K562 (cell line): ENCODE data around the gene CDC37. TPM values are rescaled to one million over a fixed set of nuclear protein-coding genes. Genes with fewer than 3 reads are reported as not detected.

Experiments used
- ADNP ChIP-seq: fragments of 200-800 bp; sonication (Bioruptor generic); IDR thresholded peaks from 2 replicates; pipeline ENCODE4 v1.6.1; 2016; ENCODE audit warnings: missing genetic modification characterization, missing compliant biosample characterization
- BHLHE40 ChIP-seq: IDR thresholded peaks from 2 replicates; pipeline ENCODE4 v1.6.1; 2011; ENCODE audit warnings: low read length, improper control_type of control experiment
- CGGBP1 ChIP-seq: fragments of 250-450 bp; sonication (Bioruptor Pico); IDR thresholded peaks from 2 replicates; pipeline ENCODE4 v1.9.0; 2021; ENCODE audit warnings: mild to moderate bottlenecking
- RBM25 ChIP-seq: fragments of 200-400 bp; formaldehyde crosslinking; IDR thresholded peaks from 2 replicates; pipeline ENCODE4 v1.6.1; 2018; ENCODE audit warnings: low read length, low read depth, moderate library complexity; ENCODE audit not compliant: severe bottlenecking
- SAFB ChIP-seq: fragments of 200-400 bp; formaldehyde crosslinking; IDR thresholded peaks from 2 replicates; pipeline ENCODE4 v1.6.1; 2017; ENCODE audit warnings: low read depth, low read length, borderline replicate concordance
- SMARCA4 ChIP-seq: fragments of 450-650 bp; IDR thresholded peaks from 2 replicates; pipeline ENCODE4 v1.6.1; 2016
- TEAD1 ChIP-seq, 2 experiments: fragments of 450-650 bp in 1 of 2; sonication (generic) in 1 of 2; formaldehyde crosslinking; IDR thresholded peaks; 2 replicates each; pipeline versions ENCODE4 v1.4.0 to v1.8.0; 2020 to 2022; ENCODE audit warnings: mild to moderate bottlenecking in 2 of 2, missing genetic modification reagents in 1 of 2
- ZNF133 ChIP-seq: fragments of 250-450 bp; sonication (Bioruptor Pico); IDR thresholded peaks from 2 replicates; pipeline ENCODE4 v1.4.0; 2020; ENCODE audit warnings: mild to moderate bottlenecking
- ZNF79 ChIP-seq: fragments of 250-450 bp; sonication (Bioruptor Pico); IDR thresholded peaks from 2 replicates; pipeline ENCODE4 v1.4.0; 2020; ENCODE audit warnings: low read depth, mild to moderate bottlenecking, moderate library complexity
- polyA plus RNA-seq, 8 experiments: library from polyadenylated mRNA; depleted of rRNA in 4 of 8; stranded (reverse) in 5 of 8; unstranded in 3 of 8; fragments of >200 nt; fragmentation: Nextera tagmentation in 2 of 8; fragmentation: Illumina TruSeq in 1 of 8; extraction: Ambion mirVana in 2 of 8; extraction: Trizol in 1 of 8; gene quantifications; 2 replicates each; pipeline versions ENCODE4 v1.2.1 to v1.2.3, GENCODE V29; 2011 to 2014; ENCODE audit warnings: inconsistent platforms in 1 of 8, missing spikeins in 1 of 8
- total RNA-seq, 7 experiments: library from RNA; depleted of rRNA in 6 of 7; stranded (reverse); fragments of >200 nt in 6 of 7; fragmentation: Illumina TruSeq in 2 of 7; extraction: Trizol in 2 of 7; gene quantifications; 2 replicates each; pipeline versions ENCODE4 v1.2.1 to v1.2.3, GENCODE V29; 2011 to 2021; ENCODE audit warnings: low replicate concordance in 1 of 7
- TF ChIP-seq, protein P1 (sequence below), 2 experiments: fragments of 450-650 bp; IDR thresholded peaks; 2 replicates each; pipeline ENCODE4 v1.6.1; 2018; ENCODE audit warnings: mild to moderate bottlenecking in 2 of 2, low read depth in 1 of 2; ENCODE audit not compliant: partially characterized antibody in 2 of 2
- TF ChIP-seq, protein P2 (sequence below), 2 experiments: fragments of 450-650 bp in 1 of 2; sonication (generic) in 1 of 2; formaldehyde crosslinking in 1 of 2; IDR thresholded peaks; 2 replicates each; pipeline versions ENCODE4 v1.7.1 to v1.9.0; 2016 to 2022; ENCODE audit warnings: inconsistent platforms in 1 of 2, mild to moderate bottlenecking in 1 of 2, missing genetic modification reagents in 1 of 2
- TF ChIP-seq, protein P3 (sequence below): sonication (generic); formaldehyde crosslinking; IDR thresholded peaks from 2 replicates; pipeline ENCODE4 v1.9.0; 2022; ENCODE audit warnings: mild to moderate bottlenecking, missing genetic modification reagents

The CDC37 gene
- total and polyA plus RNA-seq, 9 of the 15 experiments (the other 6 are each of a cell fraction or from before 2014, with no cell fraction given): 6.6 to 538 (median 227) TPM

- TF ChIP-seq, protein P1, sequence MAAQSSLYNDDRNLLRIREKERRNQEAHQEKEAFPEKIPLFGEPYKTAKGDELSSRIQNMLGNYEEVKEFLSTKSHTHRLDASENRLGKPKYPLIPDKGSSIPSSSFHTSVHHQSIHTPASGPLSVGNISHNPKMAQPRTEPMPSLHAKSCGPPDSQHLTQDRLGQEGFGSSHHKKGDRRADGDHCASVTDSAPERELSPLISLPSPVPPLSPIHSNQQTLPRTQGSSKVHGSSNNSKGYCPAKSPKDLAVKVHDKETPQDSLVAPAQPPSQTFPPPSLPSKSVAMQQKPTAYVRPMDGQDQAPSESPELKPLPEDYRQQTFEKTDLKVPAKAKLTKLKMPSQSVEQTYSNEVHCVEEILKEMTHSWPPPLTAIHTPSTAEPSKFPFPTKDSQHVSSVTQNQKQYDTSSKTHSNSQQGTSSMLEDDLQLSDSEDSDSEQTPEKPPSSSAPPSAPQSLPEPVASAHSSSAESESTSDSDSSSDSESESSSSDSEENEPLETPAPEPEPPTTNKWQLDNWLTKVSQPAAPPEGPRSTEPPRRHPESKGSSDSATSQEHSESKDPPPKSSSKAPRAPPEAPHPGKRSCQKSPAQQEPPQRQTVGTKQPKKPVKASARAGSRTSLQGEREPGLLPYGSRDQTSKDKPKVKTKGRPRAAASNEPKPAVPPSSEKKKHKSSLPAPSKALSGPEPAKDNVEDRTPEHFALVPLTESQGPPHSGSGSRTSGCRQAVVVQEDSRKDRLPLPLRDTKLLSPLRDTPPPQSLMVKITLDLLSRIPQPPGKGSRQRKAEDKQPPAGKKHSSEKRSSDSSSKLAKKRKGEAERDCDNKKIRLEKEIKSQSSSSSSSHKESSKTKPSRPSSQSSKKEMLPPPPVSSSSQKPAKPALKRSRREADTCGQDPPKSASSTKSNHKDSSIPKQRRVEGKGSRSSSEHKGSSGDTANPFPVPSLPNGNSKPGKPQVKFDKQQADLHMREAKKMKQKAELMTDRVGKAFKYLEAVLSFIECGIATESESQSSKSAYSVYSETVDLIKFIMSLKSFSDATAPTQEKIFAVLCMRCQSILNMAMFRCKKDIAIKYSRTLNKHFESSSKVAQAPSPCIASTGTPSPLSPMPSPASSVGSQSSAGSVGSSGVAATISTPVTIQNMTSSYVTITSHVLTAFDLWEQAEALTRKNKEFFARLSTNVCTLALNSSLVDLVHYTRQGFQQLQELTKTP (IDR thresholded peaks at IDR 0.05; ENCODE audit: low read depth in 1 of 2, partially characterized antibody in 2 of 2): no peak
- TF ChIP-seq ZNF79 (no peak), TEAD1 (CRISPR knock-in tag; IDR thresholded peaks at IDR 0.05) (0 out of 4 replicates have a peak, but pooled peaks of 1 of the 2 experiments have one; percentile 48), SAFB (0 out of 2 replicates have a peak, but pooled peaks have one; percentile 16), RBM25 (peak; percentile 10), ADNP (tag) (no peak), ZNF133 (CRISPR knock-in tag) (no peak), BHLHE40 (no peak), CGGBP1 (CRISPR knock-in tag) (no peak), SMARCA4 (peak; percentile 42; the same call in 1 of the 2 replicates)
- TF ChIP-seq, protein P2, sequence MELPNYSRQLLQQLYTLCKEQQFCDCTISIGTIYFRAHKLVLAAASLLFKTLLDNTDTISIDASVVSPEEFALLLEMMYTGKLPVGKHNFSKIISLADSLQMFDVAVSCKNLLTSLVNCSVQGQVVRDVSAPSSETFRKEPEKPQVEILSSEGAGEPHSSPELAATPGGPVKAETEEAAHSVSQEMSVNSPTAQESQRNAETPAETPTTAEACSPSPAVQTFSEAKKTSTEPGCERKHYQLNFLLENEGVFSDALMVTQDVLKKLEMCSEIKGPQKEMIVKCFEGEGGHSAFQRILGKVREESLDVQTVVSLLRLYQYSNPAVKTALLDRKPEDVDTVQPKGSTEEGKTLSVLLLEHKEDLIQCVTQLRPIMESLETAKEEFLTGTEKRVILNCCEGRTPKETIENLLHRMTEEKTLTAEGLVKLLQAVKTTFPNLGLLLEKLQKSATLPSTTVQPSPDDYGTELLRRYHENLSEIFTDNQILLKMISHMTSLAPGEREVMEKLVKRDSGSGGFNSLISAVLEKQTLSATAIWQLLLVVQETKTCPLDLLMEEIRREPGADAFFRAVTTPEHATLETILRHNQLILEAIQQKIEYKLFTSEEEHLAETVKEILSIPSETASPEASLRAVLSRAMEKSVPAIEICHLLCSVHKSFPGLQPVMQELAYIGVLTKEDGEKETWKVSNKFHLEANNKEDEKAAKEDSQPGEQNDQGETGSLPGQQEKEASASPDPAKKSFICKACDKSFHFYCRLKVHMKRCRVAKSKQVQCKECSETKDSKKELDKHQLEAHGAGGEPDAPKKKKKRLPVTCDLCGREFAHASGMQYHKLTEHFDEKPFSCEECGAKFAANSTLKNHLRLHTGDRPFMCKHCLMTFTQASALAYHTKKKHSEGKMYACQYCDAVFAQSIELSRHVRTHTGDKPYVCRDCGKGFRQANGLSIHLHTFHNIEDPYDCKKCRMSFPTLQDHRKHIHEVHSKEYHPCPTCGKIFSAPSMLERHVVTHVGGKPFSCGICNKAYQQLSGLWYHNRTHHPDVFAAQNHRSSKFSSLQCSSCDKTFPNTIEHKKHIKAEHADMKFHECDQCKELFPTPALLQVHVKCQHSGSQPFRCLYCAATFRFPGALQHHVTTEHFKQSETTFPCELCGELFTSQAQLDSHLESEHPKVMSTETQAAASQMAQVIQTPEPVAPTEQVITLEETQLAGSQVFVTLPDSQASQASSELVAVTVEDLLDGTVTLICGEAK (IDR thresholded peaks at IDR 0.05): no peak
- TF ChIP-seq, protein P2 (CRISPR knock-in tag; IDR thresholded peaks at IDR 0.05): no peak
- TF ChIP-seq, protein P3, sequence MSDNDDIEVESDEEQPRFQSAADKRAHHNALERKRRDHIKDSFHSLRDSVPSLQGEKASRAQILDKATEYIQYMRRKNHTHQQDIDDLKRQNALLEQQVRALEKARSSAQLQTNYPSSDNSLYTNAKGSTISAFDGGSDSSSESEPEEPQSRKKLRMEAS (CRISPR knock-in tag): peak; percentile 78
Observed at GRCh38 chr19:10420444-10421239, 17.3 kb upstream of the CDC37 start, which contains the start of gene PDE4A (continued).
